H9 (cell line): ENCODE data around the gene AK9. TPM values are rescaled to one million over a fixed set of nuclear protein-coding genes. Genes with fewer than 3 reads are reported as not detected.

ENCODE experiments used
- DNase-seq: peaks from one replicate; pipeline ENCODE4 v3.0.0-alpha.2; 2017
- H2AFZ ChIP-seq: one replicate; pipeline ENCODE4 v1.6.1; 2013; ENCODE audit warnings: mild to moderate bottlenecking, low read length, control low read depth, moderate library complexity
- H2AK5ac ChIP-seq: 2 replicates; pipeline ENCODE4 v1.6.1; 2013; ENCODE audit warnings: low read length, control low read depth, mixed read lengths; ENCODE audit not compliant: insufficient read length
- H2BK120ac ChIP-seq: one replicate; pipeline ENCODE4 v1.6.1; 2013; ENCODE audit warnings: low read depth, mild to moderate bottlenecking, low read length, control low read depth, inconsistent platforms; ENCODE audit not compliant: poor library complexity, severe bottlenecking
- H2BK12ac ChIP-seq: 2 replicates; pipeline ENCODE4 v1.6.1; 2013; ENCODE audit warnings: low read length, control low read depth, mixed read lengths, low read depth; ENCODE audit not compliant: insufficient read length
- H2BK15ac ChIP-seq: 2 replicates; pipeline ENCODE4 v1.6.1; 2013; ENCODE audit warnings: low read depth, low read length, control low read depth
- H2BK20ac ChIP-seq: one replicate; pipeline ENCODE4 v1.6.1; 2013; ENCODE audit warnings: low read depth, mild to moderate bottlenecking, low read length, control low read depth, inconsistent platforms; ENCODE audit not compliant: poor library complexity, severe bottlenecking
- H2BK5ac ChIP-seq: 2 replicates; pipeline ENCODE4 v1.6.1; 2013; ENCODE audit warnings: low read length, control low read depth, mixed read lengths; ENCODE audit not compliant: insufficient read length
- H3K14ac ChIP-seq: 2 replicates; pipeline ENCODE4 v1.6.1; 2013; ENCODE audit warnings: low read length, control low read depth; ENCODE audit not compliant: insufficient read depth
- H3K18ac ChIP-seq: 2 replicates; pipeline ENCODE4 v1.6.1; 2013; ENCODE audit warnings: low read depth, mild to moderate bottlenecking, mixed read lengths, low read length, control low read depth; ENCODE audit not compliant: insufficient read length
- H3K23ac ChIP-seq: 2 replicates; pipeline ENCODE4 v1.6.1; 2013; ENCODE audit warnings: low read length, control low read depth, mixed read lengths, low read depth; ENCODE audit not compliant: insufficient read length
- H3K23me2 ChIP-seq: 2 replicates; pipeline ENCODE4 v1.6.1; 2013; ENCODE audit warnings: low read depth, mild to moderate bottlenecking, mixed read lengths, low read length, control low read depth; ENCODE audit not compliant: insufficient read length, poor library complexity, severe bottlenecking
- H3K27ac ChIP-seq: 2 replicates; pipeline ENCODE4 v1.5.1; 2013; ENCODE audit warnings: low read length, control low read depth, mixed read lengths, low read depth; ENCODE audit not compliant: insufficient read length
- H3K27me3 ChIP-seq: 2 replicates; pipeline ENCODE4 v1.6.1; 2013; ENCODE audit warnings: low read length, control low read depth, inconsistent platforms; ENCODE audit not compliant: insufficient read depth
- H3K4ac ChIP-seq: 2 replicates; pipeline ENCODE4 v1.6.1; 2013; ENCODE audit warnings: low read depth, mild to moderate bottlenecking, control low read depth, inconsistent platforms, low read length, moderate library complexity
- H3K4me1 ChIP-seq: 2 replicates; pipeline ENCODE4 v1.6.1; 2013; ENCODE audit warnings: low read length, control low read depth, inconsistent platforms; ENCODE audit not compliant: insufficient read depth
- H3K4me2 ChIP-seq: 2 replicates; pipeline ENCODE4 v1.6.1; 2013; ENCODE audit warnings: low read length, control low read depth, mixed read lengths; ENCODE audit not compliant: insufficient read length, insufficient read depth
- H3K56ac ChIP-seq: 2 replicates; pipeline ENCODE4 v1.6.1; 2013; ENCODE audit warnings: low read depth, mild to moderate bottlenecking, mixed read lengths, low read length, control low read depth; ENCODE audit not compliant: insufficient read length
- H3K79me1 ChIP-seq: 2 replicates; pipeline ENCODE4 v1.6.1; 2013; ENCODE audit warnings: low read depth, mild to moderate bottlenecking, moderate library complexity, low read length, control low read depth, inconsistent platforms; ENCODE audit not compliant: insufficient read depth, poor library complexity, severe bottlenecking
- H3K79me2 ChIP-seq: 2 replicates; pipeline ENCODE4 v1.6.1; 2013; ENCODE audit warnings: low read length, control low read depth, inconsistent platforms; ENCODE audit not compliant: insufficient read depth
- H3K9ac ChIP-seq: 2 replicates; pipeline ENCODE4 v1.6.1; 2013; ENCODE audit warnings: low read length, control low read depth, mixed read lengths; ENCODE audit not compliant: insufficient read length; ENCODE audit errors: extremely low read depth
- H3K9me3 ChIP-seq: one replicate; pipeline ENCODE4 v1.6.1; 2013; ENCODE audit warnings: low read depth, low read length, inconsistent platforms; ENCODE audit not compliant: control insufficient read depth
- H3T11ph ChIP-seq: one replicate; pipeline ENCODE4 v1.6.1; 2013; ENCODE audit warnings: mild to moderate bottlenecking, low read length, control low read depth, inconsistent platforms
- H4K20me1 ChIP-seq: one replicate; pipeline ENCODE4 v1.6.1; 2013; ENCODE audit not compliant: control insufficient read depth, insufficient read length, insufficient read depth
- H4K5ac ChIP-seq: 2 replicates; pipeline ENCODE4 v1.6.1; 2013; ENCODE audit warnings: low read depth, mild to moderate bottlenecking, mixed read lengths, low read length, control low read depth; ENCODE audit not compliant: insufficient read length
- H4K8ac ChIP-seq: replicated peaks from 2 replicates; pipeline ENCODE4 v1.6.1; 2013; ENCODE audit warnings: low read length, control low read depth, mixed read lengths, low read depth; ENCODE audit not compliant: insufficient read length
- H4K91ac ChIP-seq: 2 replicates; pipeline ENCODE4 v1.6.1; 2013; ENCODE audit warnings: low read depth, mild to moderate bottlenecking, moderate library complexity, mixed read lengths, low read length, control low read depth; ENCODE audit not compliant: insufficient read length
- H3K27ac Mint-ChIP-seq, 3 experiments: 2 replicates in 2 of 3; 3 replicates in 1 of 3; pipeline ENCODE4 v1.8.0; 2020 to 2021; ENCODE audit warnings: mixed read lengths in 3 of 3, mild to moderate bottlenecking in 1 of 3, moderate library complexity in 1 of 3
- H3K27me3 Mint-ChIP-seq: 2 replicates; pipeline ENCODE4 v1.8.0; 2021; ENCODE audit warnings: low read depth, mild to moderate bottlenecking, moderate library complexity, mixed read lengths
- H3K36me3 Mint-ChIP-seq, 3 experiments: 2 replicates in 2 of 3; 3 replicates in 1 of 3; pipeline ENCODE4 v1.8.0; 2020 to 2021; ENCODE audit warnings: low read depth in 3 of 3, mixed read lengths in 3 of 3; ENCODE audit not compliant: insufficient read depth in 1 of 3
- H3K4me1 Mint-ChIP-seq, 2 experiments: 2 replicates each; pipeline ENCODE4 v1.8.0; 2020; ENCODE audit warnings: mixed read lengths in 2 of 2
- H3K4me3 Mint-ChIP-seq, 2 experiments: 2 replicates in 1 of 2; 3 replicates in 1 of 2; pipeline ENCODE4 v1.8.0; 2020 to 2021; ENCODE audit warnings: mild to moderate bottlenecking in 2 of 2, mixed read lengths in 2 of 2, moderate library complexity in 1 of 2
- H3K9me3 Mint-ChIP-seq, 2 experiments: 2 replicates in 1 of 2; 3 replicates in 1 of 2; pipeline ENCODE4 v1.8.0; 2020; ENCODE audit warnings: mild to moderate bottlenecking in 2 of 2, mixed read lengths in 2 of 2, moderate library complexity in 1 of 2
- WGBS: extraction: QIAGEN DNeasy Blood & Tissue Kit; methylation state at CpG from one replicate; pipeline ENCODE4 v1.1.7; 2013; ENCODE audit warnings: missing lambda C conversion rate, low lambda C conversion rate, mixed read lengths; ENCODE audit not compliant: insufficient read length; ENCODE audit errors: extremely low coverage; 5-methylcytosine and 5-hydroxymethylcytosine counted together
- total RNA-seq: library from RNA; stranded (reverse); gene quantifications from 2 replicates; pipeline ENCODE4 v1.2.1, GENCODE V29; 2021
- TF ChIP-seq, protein P1 (sequence below): fragments of 200-600 bp; sonication (generic); conservative IDR thresholded peaks from 3 replicates; pipeline ENCODE4 v1.8.0; 2021; ENCODE audit warnings: antibody characterized with exemption, mild to moderate bottlenecking

The AK9 gene
- total RNA-seq, 1 experiment from 2014 or later, result 2.3 TPM

DNA sequence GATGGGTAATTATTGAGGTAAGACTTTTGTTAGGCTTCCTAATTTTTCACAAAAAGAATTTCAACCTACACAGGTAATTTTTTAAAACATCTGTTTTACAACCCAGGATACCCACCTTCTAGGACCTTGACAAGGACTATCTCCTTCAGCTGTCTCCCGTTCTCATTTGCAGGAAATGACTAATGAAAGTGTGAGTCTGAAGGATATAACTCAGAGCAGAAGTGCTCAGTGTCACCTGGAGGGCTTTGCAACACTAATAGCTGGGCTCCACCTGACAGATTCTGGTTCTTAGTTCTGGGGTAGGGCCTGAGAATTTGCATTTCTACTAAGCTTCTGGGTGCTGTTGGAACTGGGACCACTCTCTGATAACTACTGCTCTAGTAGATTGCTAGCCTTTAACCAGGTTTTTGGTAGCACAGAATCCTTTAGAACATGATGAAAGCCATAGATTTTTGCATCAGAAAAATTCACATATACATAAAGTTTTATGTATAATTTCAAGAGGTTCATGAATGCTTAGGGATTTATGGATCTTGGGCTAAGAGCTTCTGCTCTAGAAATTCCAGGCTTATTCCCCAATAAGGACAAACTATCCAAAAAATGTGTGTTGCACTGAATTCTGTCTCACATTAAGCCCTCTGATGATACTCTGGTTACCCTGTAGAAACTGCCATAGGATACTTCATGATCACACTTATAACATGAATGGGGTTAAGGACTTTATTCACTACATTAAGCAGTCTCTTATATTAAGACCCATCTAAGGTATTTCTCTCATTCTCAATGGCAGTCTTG, 30.3 kb downstream of the AK9 start:
- H2AK5ac ChIP-seq, result no peak overlapping the region
- Mint-ChIP-seq H3K9me3 (no peaks in the 10 kb centered on the region), H3K4me1 (no peaks in the 10 kb centered on the region), H3K4me3 (no peak overlapping the region), H3K36me3 (no peaks in the 10 kb centered on the region), H3K27me3 (no peaks in the 10 kb centered on the region), H3K27ac (no peak overlapping the region)
- H3K56ac ChIP-seq, result no peak overlapping the region
- no peak overlapping the region for H2BK120ac ChIP-seq
- no peak overlapping the region for H4K91ac ChIP-seq
- H2BK15ac ChIP-seq, result no peak overlapping the region
- no peak overlapping the region for H4K5ac ChIP-seq
- no peak overlapping the region for H2BK20ac ChIP-seq
- H2BK12ac ChIP-seq, result no peak overlapping the region
- H3K4ac ChIP-seq, result no peak overlapping the region
- H3K79me2 ChIP-seq, result no peaks in the 10 kb centered on the region
- H4K8ac ChIP-seq, result no peak overlapping the region
- no peak overlapping the region for H3K27ac ChIP-seq
- H3K79me1 ChIP-seq, result no peaks in the 10 kb centered on the region
- DNase-seq, result no peak
- no peak overlapping the region for H3T11ph ChIP-seq
- H3K14ac ChIP-seq, result no peak overlapping the region
- H4K20me1 ChIP-seq, result no peaks in the 10 kb centered on the region
- H3K18ac ChIP-seq, result no peak overlapping the region
- TF ChIP-seq, protein P1, sequence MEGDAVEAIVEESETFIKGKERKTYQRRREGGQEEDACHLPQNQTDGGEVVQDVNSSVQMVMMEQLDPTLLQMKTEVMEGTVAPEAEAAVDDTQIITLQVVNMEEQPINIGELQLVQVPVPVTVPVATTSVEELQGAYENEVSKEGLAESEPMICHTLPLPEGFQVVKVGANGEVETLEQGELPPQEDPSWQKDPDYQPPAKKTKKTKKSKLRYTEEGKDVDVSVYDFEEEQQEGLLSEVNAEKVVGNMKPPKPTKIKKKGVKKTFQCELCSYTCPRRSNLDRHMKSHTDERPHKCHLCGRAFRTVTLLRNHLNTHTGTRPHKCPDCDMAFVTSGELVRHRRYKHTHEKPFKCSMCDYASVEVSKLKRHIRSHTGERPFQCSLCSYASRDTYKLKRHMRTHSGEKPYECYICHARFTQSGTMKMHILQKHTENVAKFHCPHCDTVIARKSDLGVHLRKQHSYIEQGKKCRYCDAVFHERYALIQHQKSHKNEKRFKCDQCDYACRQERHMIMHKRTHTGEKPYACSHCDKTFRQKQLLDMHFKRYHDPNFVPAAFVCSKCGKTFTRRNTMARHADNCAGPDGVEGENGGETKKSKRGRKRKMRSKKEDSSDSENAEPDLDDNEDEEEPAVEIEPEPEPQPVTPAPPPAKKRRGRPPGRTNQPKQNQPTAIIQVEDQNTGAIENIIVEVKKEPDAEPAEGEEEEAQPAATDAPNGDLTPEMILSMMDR, result no peak
- H3K9me3 ChIP-seq, result no peaks in the 10 kb centered on the region
- H2BK5ac ChIP-seq, result no peak overlapping the region
- no peaks in the 10 kb centered on the region for H3K27me3 ChIP-seq
- H3K4me2 ChIP-seq, result no peak overlapping the region
- no peaks in the 10 kb centered on the region for H3K23me2 ChIP-seq
- H2AFZ ChIP-seq, result no peak overlapping the region
- no CpG with 5 or more reads among the region's 1 CpG for WGBS
- no peaks in the 10 kb centered on the region for H3K4me1 ChIP-seq
- no peak overlapping the region for H3K23ac ChIP-seq
- H3K9ac ChIP-seq, result no peak overlapping the region
